GM18870 (cell line): ENCODE results near the gene NMUR1.

ENCODE experiments used
- ATAC-seq: cut with Tn5 transposase; IDR thresholded peaks from one replicate; pipeline ENCODE4 v1.9.1; 2021; ENCODE audit warnings: moderate library complexity; ENCODE audit not compliant: unreplicated experiment

Gene NMUR1

GRCh38 chr2:231488331-231488730 lies 41.9 kb downstream of the NMUR1 start:
- no peak for ATAC-seq

DNA sequence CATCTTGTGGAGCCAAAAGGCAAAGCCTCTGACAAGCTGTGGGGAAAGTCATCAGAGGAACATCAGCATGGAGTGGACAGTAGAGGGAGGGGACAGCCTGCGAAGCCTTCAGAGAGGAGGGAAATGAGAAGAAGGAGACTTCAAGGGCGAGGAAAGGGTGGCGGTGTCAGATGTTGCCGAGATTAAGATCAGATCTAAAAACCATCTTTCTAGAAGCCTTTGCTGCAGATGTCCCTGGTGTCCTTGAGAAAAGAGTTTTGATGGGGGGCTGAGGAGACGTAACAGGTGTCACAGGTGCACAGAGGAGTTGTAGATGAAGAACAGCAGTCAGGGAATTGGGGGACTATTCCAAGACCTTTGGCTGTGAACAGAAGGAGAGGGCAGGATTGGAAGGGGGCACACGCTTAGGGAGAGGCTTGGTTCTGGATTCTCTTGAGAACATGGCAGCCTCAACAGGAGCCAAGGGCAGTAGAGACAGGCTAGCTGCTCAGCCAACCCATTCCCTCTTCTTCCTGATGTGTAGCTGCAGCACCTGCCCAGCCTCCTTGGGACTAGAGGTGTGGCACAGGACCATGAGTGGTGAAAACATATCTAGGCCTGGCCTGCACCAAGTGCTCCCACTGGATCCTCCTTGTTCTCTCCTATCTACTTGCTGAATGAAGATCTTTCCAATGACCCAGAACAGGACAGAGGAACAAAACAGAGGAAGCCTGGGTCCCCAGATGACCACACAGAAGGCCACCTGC lies 43.2 kb downstream of the NMUR1 start:
- ATAC-seq = no peak

- no peak for ATAC-seq
Measured at GRCh38 chr2:231483398-231484329, 46.6 kb downstream of the NMUR1 start.

DNA sequence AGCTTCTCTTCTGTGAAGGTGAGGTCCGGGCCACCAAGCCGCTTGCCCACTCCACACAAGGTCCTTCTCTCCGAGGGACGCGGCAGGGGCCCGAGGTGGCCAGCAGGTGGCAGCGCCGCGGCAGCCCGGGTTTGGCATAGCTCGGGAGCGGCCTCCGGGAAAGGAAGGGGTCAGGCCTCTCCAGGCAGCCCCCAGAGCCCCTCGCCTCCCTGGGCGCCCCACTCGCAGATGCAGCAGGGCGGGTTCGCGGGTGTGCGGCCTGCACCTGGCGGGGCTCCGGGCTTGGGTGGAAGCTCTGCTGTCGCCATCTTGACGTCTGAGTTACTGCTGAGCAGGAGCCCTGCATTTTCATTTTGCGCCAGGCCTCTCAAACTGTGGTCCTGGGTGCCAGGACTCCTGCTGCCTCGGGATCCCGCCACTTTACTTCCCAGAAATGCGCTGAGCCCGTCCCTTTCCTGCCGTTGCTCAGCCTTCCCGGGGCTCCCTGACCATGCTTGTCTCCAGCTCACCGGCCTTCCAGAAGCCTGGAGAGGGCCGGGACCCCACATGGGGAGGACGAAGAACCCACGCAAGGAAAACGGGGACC lies 47.3 kb downstream of the NMUR1 start:
- no peak for ATAC-seq

GRCh38 chr2:231480781-231481180 lies 49.5 kb downstream of the NMUR1 start:
- ATAC-seq = no peak

GRCh38 chr2:231479455-231479854 lies 50.8 kb downstream of the NMUR1 start:
- no peak for ATAC-seq

GRCh38 chr2:231476920-231477319 lies 53.3 kb downstream of the NMUR1 start:
- ATAC-seq = no peak

- no peak for ATAC-seq
Measured at GRCh38 chr2:231475965-231476364, 54.3 kb downstream of the NMUR1 start.
